Chondrocyte (in vitro differentiated cells): ENCODE results near the gene PTPRK. TPM values are rescaled to one million over a fixed set of nuclear protein-coding genes. Genes with fewer than 3 reads are reported as not detected.

ENCODE experiments used
- DNase-seq: peaks from one replicate; pipeline ENCODE4 v3.0.0; 2021; ENCODE audit warnings: mixed read lengths, low spot score
- H3K27ac Mint-ChIP-seq: one replicate; pipeline ENCODE4 v1.8.0; 2021; ENCODE audit warnings: mild to moderate bottlenecking, moderate library complexity, mixed read lengths; ENCODE audit not compliant: unreplicated experiment
- H3K27me3 Mint-ChIP-seq: 2 replicates; pipeline ENCODE4 v1.8.0; 2021; ENCODE audit warnings: low read depth, mixed read lengths
- H3K36me3 Mint-ChIP-seq: 2 replicates; pipeline ENCODE4 v1.8.0; 2021; ENCODE audit warnings: low read depth, mixed read lengths
- H3K4me1 Mint-ChIP-seq: 2 replicates; pipeline ENCODE4 v1.8.0; 2021; ENCODE audit warnings: low read depth, mild to moderate bottlenecking, mixed read lengths
- H3K4me3 Mint-ChIP-seq: one replicate; pipeline ENCODE4 v1.8.0; 2021; ENCODE audit warnings: mild to moderate bottlenecking, moderate library complexity, mixed read lengths; ENCODE audit not compliant: unreplicated experiment
- H3K9me3 Mint-ChIP-seq: 2 replicates; pipeline ENCODE4 v1.8.0; 2021; ENCODE audit warnings: low read depth, mixed read lengths
- CTCF ChIP-seq: fragments of 200-600 bp; sonication (generic); IDR thresholded peaks from 2 replicates; pipeline ENCODE4 v1.5.0; 2021; ENCODE audit warnings: antibody characterized with exemption, mild to moderate bottlenecking, moderate library complexity
- total RNA-seq: library from RNA; stranded (reverse); gene quantifications from 3 replicates; pipeline ENCODE4 v1.2.1, GENCODE V29; 2021

The PTPRK gene
- total RNA-seq, 1 donor from 2014 or later: 63.3 TPM

- Mint-ChIP-seq H3K9me3 (no peaks in the 10 kb centered on the region), H3K4me3 (no peak overlapping the region), H3K27ac (no peak overlapping the region), H3K27me3 (no peaks in the 10 kb centered on the region), H3K36me3 (no peaks in the 10 kb centered on the region), H3K4me1 (peaks cover 12% of the 10 kb centered on the region)
- DNase-seq: no peak
- TF ChIP-seq CTCF: no peak
These were observed 364.6 kb downstream of the PTPRK start for GRCh38 chr6:128155826-128156225.

- H3K36me3 Mint-ChIP-seq: no peaks in the 10 kb centered on the region
- peak overlapping the region; percentile 59 for H3K27ac Mint-ChIP-seq
- no peak for DNase-seq
- H3K9me3 Mint-ChIP-seq: no peaks in the 10 kb centered on the region
- peaks cover 19% of the 10 kb centered on the region for H3K4me1 Mint-ChIP-seq
- no peak for TF ChIP-seq CTCF
- no peaks in the 10 kb centered on the region for H3K27me3 Mint-ChIP-seq
- H3K4me3 Mint-ChIP-seq: no peak overlapping the region
These were observed 367.8 kb downstream of the PTPRK start for GRCh38 chr6:128152551-128152950.

- Mint-ChIP-seq H3K27ac (no peak overlapping the region), H3K27me3 (no peaks in the 10 kb centered on the region), H3K9me3 (no peaks in the 10 kb centered on the region), H3K36me3 (no peaks in the 10 kb centered on the region), H3K4me1 (peaks cover 19% of the 10 kb centered on the region), H3K4me3 (no peak overlapping the region)
- DNase-seq: no peak
- no peak for TF ChIP-seq CTCF
These were observed 370.0 kb downstream of the PTPRK start for GRCh38 chr6:128150376-128150775.

- Mint-ChIP-seq H3K9me3 (no peaks in the 10 kb centered on the region), H3K36me3 (no peaks in the 10 kb centered on the region), H3K4me3 (no peak overlapping the region), H3K27me3 (no peaks in the 10 kb centered on the region), H3K4me1 (peaks cover 19% of the 10 kb centered on the region), H3K27ac (no peak overlapping the region)
- no peak for TF ChIP-seq CTCF
- no peak for DNase-seq
These were observed 370.6 kb downstream of the PTPRK start for GRCh38 chr6:128149796-128150195.

- no peaks in the 10 kb centered on the region for H3K9me3 Mint-ChIP-seq
- peaks cover 5% of the 10 kb centered on the region for H3K4me1 Mint-ChIP-seq
- no peak for DNase-seq
- no peak for TF ChIP-seq CTCF
- no peaks in the 10 kb centered on the region for H3K27me3 Mint-ChIP-seq
- H3K27ac Mint-ChIP-seq: no peak overlapping the region
- H3K4me3 Mint-ChIP-seq: no peak overlapping the region
- no peaks in the 10 kb centered on the region for H3K36me3 Mint-ChIP-seq
These were observed 376.1 kb downstream of the PTPRK start for GRCh38 chr6:128144320-128144719.
